Measurements from ENCODE around the gene CTNNA2. TPM values are rescaled to one million over a fixed set of nuclear protein-coding genes. Genes with fewer than 3 reads are reported as not detected.

Gene CTNNA2
- total and polyA plus RNA-seq, 2 of the 8 experiments (the other 6 are each of a cell fraction or from before 2014, with no cell fraction given): 3.9 to 9.0 TPM

DNA sequence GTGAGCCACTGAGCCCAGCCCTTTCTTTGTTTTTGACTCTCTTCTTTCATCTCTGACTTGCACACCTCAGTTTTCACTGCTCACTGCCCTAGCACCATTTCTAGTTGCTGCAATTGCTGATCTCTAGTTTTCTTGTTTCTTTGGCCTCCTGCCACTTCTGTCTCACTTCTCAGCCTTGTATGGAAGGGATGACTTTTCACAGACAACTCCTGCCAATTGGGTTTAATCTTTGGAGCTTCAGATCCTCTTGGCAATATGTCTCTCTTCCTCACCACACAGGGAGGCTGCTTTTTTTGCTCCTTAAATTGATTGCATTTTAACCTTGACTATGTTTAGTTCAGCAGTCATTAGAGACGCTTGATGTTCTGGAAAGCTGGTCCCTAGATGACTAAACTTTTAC lies 323.1 kb downstream of the CTNNA2 start (continued):
- no peak for TF ChIP-seq ZNF274 (IDR thresholded peaks at IDR 0.05; ENCODE audit: borderline replicate concordance, extremely low read depth, low read length)
- no peak for TF ChIP-seq CREB1 (IDR thresholded peaks at IDR 0.05)
- TF ChIP-seq RBBP5 (IDR thresholded peaks at IDR 0.05; ENCODE audit: borderline replicate concordance, low read depth, low read length): no peak
- no peak for TF ChIP-seq RFX5 (IDR thresholded peaks at IDR 0.05; ENCODE audit: borderline replicate concordance, low read depth, low read length)
- TF ChIP-seq, protein P1, sequence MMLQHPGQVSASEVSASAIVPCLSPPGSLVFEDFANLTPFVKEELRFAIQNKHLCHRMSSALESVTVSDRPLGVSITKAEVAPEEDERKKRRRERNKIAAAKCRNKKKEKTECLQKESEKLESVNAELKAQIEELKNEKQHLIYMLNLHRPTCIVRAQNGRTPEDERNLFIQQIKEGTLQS (IDR thresholded peaks at IDR 0.05; ENCODE audit: insufficient read depth, low read depth, low read length): no peak
- TF ChIP-seq SP1 (IDR thresholded peaks at IDR 0.05; ENCODE audit: low read depth, low read length): no peak

All from H1 (cell line).